H1 (cell line): ENCODE measurements around the gene CCNY. TPM values are rescaled to one million over a fixed set of nuclear protein-coding genes. Genes with fewer than 3 reads are reported as not detected.

ENCODE experiments used
- CTCF ChIA-PET: fragments of 300-600 bp; sonication (Branson Sonifier 250); formaldehyde crosslinking; loops from one replicate; lab custom pipeline; 2021; ENCODE audit not compliant: partially characterized antibody; lab: Charles Lee
- POLR2A ChIA-PET: fragments of 300-600 bp; sonication (Branson Sonifier 250); formaldehyde crosslinking; loops from one replicate; lab custom pipeline; 2021; ENCODE audit warnings: inconsistent platforms; ENCODE audit not compliant: partially characterized antibody; lab: Charles Lee
- DNase-seq, 2 experiments: peaks; one replicate each; pipeline versions ENCODE4 v3.0.0 to v3.0.0-alpha.2; 2010 to 2022; ENCODE audit warnings: low spot score in 2 of 2, low read depth in 1 of 2, mixed read lengths in 1 of 2
- FAIRE-seq: peaks from 2 replicates; lab custom pipeline; 2011; peaks lifted over from hg19 to GRCh38; lab: Jason Lieb, UNC
- H2AFZ ChIP-seq: 2 replicates; pipeline ENCODE4 v1.8.1; 2012; ENCODE audit warnings: low read length, inconsistent platforms
- H2AK5ac ChIP-seq: 2 replicates; pipeline ENCODE4 v1.6.1; 2013; ENCODE audit warnings: low read depth, low read length
- H2BK120ac ChIP-seq: replicated peaks from 2 replicates; pipeline ENCODE3; 2013; ENCODE audit warnings: low read depth, low read length, inconsistent platforms
- H2BK12ac ChIP-seq: 2 replicates; pipeline ENCODE4 v1.6.1; 2013; ENCODE audit warnings: low read depth, low read length
- H2BK15ac ChIP-seq: 2 replicates; pipeline ENCODE4 v1.6.1; 2013; ENCODE audit warnings: low read length
- H2BK20ac ChIP-seq: 2 replicates; pipeline ENCODE4 v1.6.1; 2013; ENCODE audit warnings: low read length
- H2BK5ac ChIP-seq: 2 replicates; pipeline ENCODE4 v1.6.1; 2013; ENCODE audit warnings: low read depth, low read length
- H3K14ac ChIP-seq: 2 replicates; pipeline ENCODE4 v1.6.1; 2013; ENCODE audit warnings: inconsistent platforms; ENCODE audit not compliant: insufficient read length
- H3K18ac ChIP-seq: 2 replicates; pipeline ENCODE4 v1.6.1; 2013; ENCODE audit warnings: low read length; ENCODE audit errors: extremely low read depth
- H3K23ac ChIP-seq: 2 replicates; pipeline ENCODE4 v1.6.1; 2013; ENCODE audit warnings: inconsistent platforms; ENCODE audit not compliant: insufficient read length
- H3K23me2 ChIP-seq: 2 replicates; pipeline ENCODE4 v1.6.1; 2013; ENCODE audit warnings: low read depth, low read length
- H3K27ac ChIP-seq: 2 replicates; pipeline ENCODE4 v1.6.1; 2011; ENCODE audit warnings: low read depth, low read length, inconsistent platforms
- H3K27me3 ChIP-seq, 4 experiments: replicated peaks in 1 of 4; 1 replicate in 1 of 4; 2 replicates in 3 of 4; pipeline versions ENCODE4 v1.6.1 to v1.8.1; 2011 to 2013; ENCODE audit warnings: low read length in 3 of 4, mild to moderate bottlenecking in 3 of 4, inconsistent platforms in 2 of 4, mixed read lengths in 2 of 4, moderate library complexity in 1 of 4; ENCODE audit not compliant: control insufficient read depth in 3 of 4, insufficient read depth in 3 of 4; ENCODE audit errors: extremely low read depth in 1 of 4
- H3K36me3 ChIP-seq, 4 experiments: 2 replicates each; pipeline versions ENCODE4 v1.6.1 to v1.8.1; 2011 to 2013; ENCODE audit warnings: mild to moderate bottlenecking in 4 of 4, low read length in 3 of 4, moderate library complexity in 2 of 4, control low read depth in 1 of 4, inconsistent platforms in 1 of 4; ENCODE audit not compliant: insufficient read depth in 4 of 4, control insufficient read depth in 2 of 4
- H3K4ac ChIP-seq: replicated peaks from 2 replicates; pipeline ENCODE3; 2013; ENCODE audit warnings: low read length, low read depth, mixed read lengths, inconsistent platforms; ENCODE audit not compliant: insufficient read length
- H3K4me1 ChIP-seq, 4 experiments: replicated peaks in 1 of 4; 1 replicate in 1 of 4; 2 replicates in 3 of 4; pipeline versions ENCODE4 v1.6.1 to v1.8.1; 2011 to 2013; ENCODE audit warnings: low read length in 3 of 4, inconsistent platforms in 2 of 4, mixed read lengths in 1 of 4; ENCODE audit not compliant: insufficient read depth in 4 of 4, control insufficient read depth in 3 of 4
- H3K4me2 ChIP-seq, 2 experiments: 2 replicates each; pipeline versions ENCODE4 v1.6.1 to v1.8.1; 2011 to 2013; ENCODE audit warnings: low read depth in 2 of 2, low read length in 2 of 2, control low read depth in 1 of 2, inconsistent platforms in 1 of 2, mild to moderate bottlenecking in 1 of 2; ENCODE audit not compliant: insufficient read depth in 1 of 2
- H3K4me3 ChIP-seq, 4 experiments: fragments of 200-600, 300-600 bp in 1 of 4; sonication (generic), shearing (Covaris generic), sonication (Bioruptor Twin) in 1 of 4; 2 replicates each; pipeline versions ENCODE4 v1.5.1 to v1.8.1; 2011 to 2016; ENCODE audit warnings: low read length in 4 of 4, low read depth in 3 of 4, control low read depth in 2 of 4, inconsistent platforms in 2 of 4, mild to moderate bottlenecking in 2 of 4, mixed read lengths in 1 of 4, moderate library complexity in 1 of 4; ENCODE audit not compliant: insufficient read depth in 2 of 4; ENCODE audit errors: extremely low read depth in 1 of 4
- H3K56ac ChIP-seq: replicated peaks from 2 replicates; pipeline ENCODE3; 2013; ENCODE audit warnings: low read depth, mild to moderate bottlenecking, mixed read lengths, low read length, inconsistent platforms; ENCODE audit not compliant: insufficient read length
- H3K79me1 ChIP-seq: 2 replicates; pipeline ENCODE4 v1.6.1; 2013; ENCODE audit warnings: low read depth, low read length, control low read depth
- H3K79me2 ChIP-seq, 2 experiments: 2 replicates each; pipeline versions ENCODE4 v1.6.1 to v1.8.1; 2012 to 2013; ENCODE audit warnings: low read length in 2 of 2, mild to moderate bottlenecking in 2 of 2, inconsistent platforms in 1 of 2; ENCODE audit not compliant: insufficient read depth in 2 of 2, control insufficient read depth in 1 of 2
- H3K9ac ChIP-seq, 4 experiments: replicated peaks in 1 of 4; 1 replicate in 1 of 4; 2 replicates in 3 of 4; pipeline versions ENCODE4 v1.6.1 to v1.8.1; 2011 to 2013; ENCODE audit warnings: low read depth in 3 of 4, low read length in 3 of 4, control low read depth in 2 of 4, mild to moderate bottlenecking in 2 of 4, moderate library complexity in 2 of 4, inconsistent platforms in 1 of 4; ENCODE audit errors: extremely low read depth in 1 of 4
- H3K9me3 ChIP-seq, 2 experiments: 2 replicates each; pipeline versions ENCODE4 v1.6.1 to v1.8.1; 2012 to 2013; ENCODE audit warnings: mild to moderate bottlenecking in 2 of 2, moderate library complexity in 2 of 2, control low read depth in 1 of 2, inconsistent platforms in 1 of 2, low read depth in 1 of 2, low read length in 1 of 2, mixed read lengths in 1 of 2; ENCODE audit not compliant: insufficient read depth in 2 of 2
- H4K20me1 ChIP-seq, 2 experiments: replicated peaks in 1 of 2; 2 replicates each; pipeline versions ENCODE3 to v1.8.1; 2011 to 2013; ENCODE audit warnings: inconsistent platforms in 2 of 2, low read length in 2 of 2, mild to moderate bottlenecking in 1 of 2; ENCODE audit not compliant: insufficient read depth in 2 of 2, control insufficient read depth in 1 of 2
- H4K5ac ChIP-seq: 2 replicates; pipeline ENCODE4 v1.6.1; 2013; ENCODE audit warnings: low read length, low read depth, mixed read lengths, inconsistent platforms; ENCODE audit not compliant: insufficient read length
- H4K8ac ChIP-seq: 2 replicates; pipeline ENCODE4 v1.8.0; 2013; ENCODE audit warnings: mild to moderate bottlenecking, moderate library complexity, low read length, inconsistent platforms; ENCODE audit not compliant: insufficient read depth; ENCODE audit errors: extremely low read depth
- H4K91ac ChIP-seq: replicated peaks from 2 replicates; pipeline ENCODE3; 2013; ENCODE audit warnings: low read length, mixed read lengths, inconsistent platforms; ENCODE audit not compliant: insufficient read length
- BRCA1 ChIP-seq: IDR thresholded peaks from 2 replicates; pipeline ENCODE4 v1.6.1; 2012; ENCODE audit warnings: low read depth, low read length, improper control_type of control experiment
- CEBPB ChIP-seq: IDR thresholded peaks from 2 replicates; pipeline ENCODE4 v1.6.1; 2012; ENCODE audit warnings: low read depth, low read length
- GTF2F1 ChIP-seq: IDR thresholded peaks from 2 replicates; pipeline ENCODE4 v1.6.1; 2012; ENCODE audit warnings: low read depth, low read length, improper control_type of control experiment, borderline replicate concordance
- JUND ChIP-seq: IDR thresholded peaks from 2 replicates; pipeline ENCODE4 v1.6.1; 2011; ENCODE audit warnings: mild to moderate bottlenecking, improper control_type of control experiment, low read length
- KDM4A ChIP-seq: IDR thresholded peaks from one replicate; pipeline ENCODE4 v1.7.1; 2012; ENCODE audit warnings: low read depth, mild to moderate bottlenecking, moderate library complexity, low read length, inconsistent platforms; ENCODE audit not compliant: severe bottlenecking
- MAX ChIP-seq: IDR thresholded peaks from 2 replicates; pipeline ENCODE4 v1.6.1; 2012; ENCODE audit warnings: inconsistent platforms
- NRF1 ChIP-seq: IDR thresholded peaks from 2 replicates; pipeline ENCODE4 v1.6.1; 2011; ENCODE audit warnings: mild to moderate bottlenecking, low read depth, low read length, improper control_type of control experiment
- RAD21 ChIP-seq, 2 experiments: IDR thresholded peaks in 1 of 2; conservative IDR thresholded peaks in 1 of 2; 2 replicates each; pipeline ENCODE4 v1.6.1; 2011; ENCODE audit warnings: low read depth in 2 of 2, low read length in 2 of 2, improper control_type of control experiment in 1 of 2, inconsistent platforms in 1 of 2, mild to moderate bottlenecking in 1 of 2, moderate library complexity in 1 of 2
- SIN3A ChIP-seq, 2 experiments: IDR thresholded peaks in 1 of 2; conservative IDR thresholded peaks in 1 of 2; 2 replicates each; pipeline ENCODE4 v1.6.1; 2011 to 2012; ENCODE audit warnings: low read length in 2 of 2, improper control_type of control experiment in 1 of 2, low read depth in 1 of 2, mild to moderate bottlenecking in 1 of 2
- SIRT6 ChIP-seq: IDR thresholded peaks from one replicate; pipeline ENCODE4 v1.7.1; 2012; ENCODE audit warnings: low read length, inconsistent platforms
- SP1 ChIP-seq: IDR thresholded peaks from 2 replicates; pipeline ENCODE4 v1.6.1; 2011; ENCODE audit warnings: low read depth, low read length
- SRF ChIP-seq: IDR thresholded peaks from 2 replicates; pipeline ENCODE4 v1.6.1; 2011; ENCODE audit warnings: mild to moderate bottlenecking, low read depth, low read length, moderate library complexity
- SUZ12 ChIP-seq: fragments of 200-600 bp; sonication (generic); IDR thresholded peaks from 2 replicates; pipeline ENCODE4 v1.6.1; 2012; ENCODE audit warnings: mild to moderate bottlenecking, inconsistent platforms, low read length, moderate library complexity, mixed read lengths
- ZNF274 ChIP-seq: IDR thresholded peaks from 2 replicates; pipeline ENCODE4 v1.7.0; 2012; ENCODE audit warnings: low read length, borderline replicate concordance; ENCODE audit errors: extremely low read depth
- WGBS, 2 experiments: shearing (Covaris generic) in 1 of 2; methylation state at CpG; one replicate each; pipeline versions ENCODE4 v1.1.6 to v1.1.7; 2013 to 2015; ENCODE audit warnings: low lambda C conversion rate in 2 of 2, mixed read lengths in 2 of 2, inconsistent platforms in 1 of 2, low coverage in 1 of 2, missing lambda C conversion rate in 1 of 2; ENCODE audit not compliant: insufficient replicate concordance in 2 of 2, insufficient coverage in 1 of 2, insufficient read length in 1 of 2; ENCODE audit errors: extremely low coverage in 1 of 2, missing lambda C conversion rate in 1 of 2; 5-methylcytosine and 5-hydroxymethylcytosine counted together
- polyA plus RNA-seq, 7 experiments: library from polyadenylated mRNA; depleted of rRNA in 3 of 7; stranded (reverse) in 5 of 7; unstranded in 2 of 7; fragments of >200 nt in 5 of 7; fragments of 200-250 nt in 2 of 7; gene quantifications; 1 replicate in 5 of 7; 2 replicates in 1 of 7; 4 replicates in 1 of 7; pipeline versions ENCODE4 v1.2.1 to v1.2.3, GENCODE V29; 2011 to 2013; ENCODE audit warnings: missing spikeins in 2 of 7, mixed read lengths in 2 of 7
- total RNA-seq: library from RNA; stranded (reverse); fragmentation: NEBNext Ultra II Directional; extraction: Animal tissue kit (Norgen Biotek cat#: 25700); gene quantifications from 2 replicates; pipeline ENCODE4 v1.2.1, GENCODE V29; 2021

CCNY gene
- total and polyA plus RNA-seq, 2 of the 8 experiments (the other 6 are each of a cell fraction or from before 2014, with no cell fraction given): 25.3 to 68.2 TPM

- Histone ChIP-seq H3K4ac (no peak overlapping the region), H3K4me3 (no peak overlapping the region), H3K56ac (no peak overlapping the region), H3K23ac (no peak overlapping the region), H2BK15ac (no peak overlapping the region), H2BK120ac (no peak overlapping the region), H3K14ac (no peak overlapping the region), H3K79me2 (peaks cover 0 to 53% of the 10 kb centered on the region in 2 experiments; a peak in 2 of 4 replicates), H3K9me3 (no peaks in the 10 kb centered on the region; a peak in 1 of 4 replicates), H4K20me1 (peaks cover 0 to 7% of the 10 kb centered on the region in 2 experiments), H4K91ac (no peak overlapping the region), H2AFZ (no peak overlapping the region), H2BK20ac (no peak overlapping the region), H3K4me2 (no peak overlapping the region), H3K36me3 (no peaks in the 10 kb centered on the region), H3K23me2 (peaks cover 2% of the 10 kb centered on the region; the same call in 1 of the 2 replicates), H3K79me1 (peaks cover 7% of the 10 kb centered on the region; the same call in 1 of the 2 replicates), H3K9ac (no peak overlapping the region), H4K8ac (no peak overlapping the region), H2BK5ac (no peak overlapping the region), H3K18ac (no peak overlapping the region), H2AK5ac (no peak overlapping the region), H4K5ac (no peak overlapping the region), H3K27ac (no peak overlapping the region), H2BK12ac (no peak overlapping the region), H3K4me1 (peaks cover 9 to 20% (median 17%) of the 10 kb centered on the region in 4 experiments), H3K27me3 (no peaks in the 10 kb centered on the region)
- ChIA-PET POLR2A (no interaction called here), CTCF (interaction anchor here (0.6 to 1.8 kb wide), 5 partner anchors 9 to 229 kb away, joined by 3 to 7 read pairs (median 4); no protein-coding TSS in a partner anchor)
- 81% methylated on average over 3 of the region's 3 CpGs; no CpG with 5 or more reads in 1 of the 2 experiments for WGBS, 2 experiments
- DNase-seq: no peak
- no peak for FAIRE-seq
- TF ChIP-seq KDM4A (no peak), MAX (no peak), JUND (no peak), SRF (no peak), SP1 (no peak), BRCA1 (no peak), SUZ12 (no peak), GTF2F1 (no peak), SIRT6 (no peak), RAD21 (IDR thresholded peaks at IDR 0.05 in 1 of 2, conservative IDR thresholded peaks at IDR 0.05 in 1 of 2; ENCODE audit: low read depth in 2 of 2, low read length in 2 of 2) (no peak), CEBPB (no peak), ZNF274 (no peak), SIN3A (conservative IDR thresholded peaks at IDR 0.05 in 1 of 2, IDR thresholded peaks at IDR 0.05 in 1 of 2; ENCODE audit: low read depth in 1 of 2, low read length in 2 of 2) (no peak), NRF1 (no peak)
These were observed 135.1 kb downstream of the CCNY start for GRCh38 chr10:35471435-35471834.
